NCI-H2081 treated with DMSO at 0.1 percent for 48 hours (cell line): ENCODE results near the gene TTC9.

ENCODE experiments used
- DNase-seq: peaks from one replicate; lab custom pipeline; 2025; lab: John Stamatoyannopoulos, UW

The TTC9 gene

GRCh38 chr14:70641548-70642302, at the start of gene TTC9:
TSS of gene TTC9 (plus strand) at chr14:70641916. CDS start at chr14:70642130, 214 bp downstream.
- no peak for DNase-seq

- DNase-seq = no peak
Measured at GRCh38 chr14:70594461-70594860, 47.3 kb upstream of the TTC9 start.

DNA sequence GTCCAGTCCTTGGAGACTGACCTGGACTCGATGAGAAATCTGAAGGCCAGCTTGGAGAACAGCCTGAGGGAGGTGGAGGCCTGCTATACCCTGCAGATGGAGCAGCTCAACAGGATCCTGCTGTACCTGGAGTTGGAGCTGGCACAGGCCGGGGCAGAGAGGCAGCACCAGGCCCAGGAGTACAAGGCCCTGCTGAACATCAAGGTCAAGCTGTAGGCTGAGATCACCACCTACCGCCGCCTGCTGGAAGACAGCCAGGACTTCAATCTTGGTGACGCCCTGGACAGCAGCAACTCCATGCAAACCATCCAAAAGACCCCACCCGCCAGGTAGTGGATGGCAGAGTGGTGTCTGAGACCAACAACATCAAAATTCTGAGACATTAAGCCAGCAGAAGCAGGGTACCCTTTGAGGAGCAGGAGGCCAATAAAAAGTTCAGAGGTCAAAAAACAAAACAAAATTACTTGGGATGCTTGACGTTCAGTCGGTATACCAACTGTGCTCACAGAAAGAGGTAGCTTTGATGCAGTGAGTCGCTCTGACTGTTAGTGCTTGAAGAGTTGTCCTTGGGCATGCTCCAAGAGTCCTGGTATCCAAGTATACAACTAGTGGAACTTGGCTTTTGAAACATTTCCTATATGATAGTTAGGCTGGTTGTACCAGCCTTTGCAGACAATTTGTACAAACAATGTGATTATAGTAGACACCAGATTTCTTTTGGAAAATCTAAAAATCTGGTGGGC, 46.1 kb upstream of the TTC9 start:
- no peak for DNase-seq

GRCh38 chr14:70597731-70598130, 44.0 kb upstream of the TTC9 start:
- no peak for DNase-seq

GRCh38 chr14:70599345-70599744, 42.4 kb upstream of the TTC9 start:
- DNase-seq = no peak

GRCh38 chr14:70600382-70601157, 41.1 kb upstream of the TTC9 start, which contains the start of gene MED6:
TSS of gene MED6 (minus strand) at chr14:70600655. CDS start at chr14:70600637, 18 bp downstream.
- DNase-seq = peak; percentile 25

GRCh38 chr14:70601162-70601561, 40.6 kb upstream of the TTC9 start:
- no peak for DNase-seq

GRCh38 chr14:70602254-70602653, 39.5 kb upstream of the TTC9 start:
- no peak for DNase-seq

GRCh38 chr14:70611216-70611615, 30.5 kb upstream of the TTC9 start:
- no peak for DNase-seq

DNA sequence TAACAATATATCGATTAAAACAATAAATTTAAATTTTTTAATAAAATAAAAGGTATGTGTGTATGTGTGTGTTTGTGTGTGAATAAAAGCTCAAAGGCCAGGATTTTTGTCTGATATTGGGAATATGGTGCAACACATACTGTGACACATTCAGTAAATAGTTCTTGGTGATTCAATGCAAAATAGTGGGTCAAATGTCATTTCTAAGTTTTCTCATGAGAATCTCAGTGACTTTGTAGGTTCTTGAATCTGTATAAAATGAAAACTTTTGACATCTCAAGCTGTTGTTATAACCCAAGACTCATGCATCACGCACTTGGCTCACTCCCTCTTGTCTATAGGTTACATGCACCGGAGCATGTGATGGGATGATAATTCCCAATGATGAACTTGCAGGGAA, 25.1 kb upstream of the TTC9 start:
- DNase-seq = no peak

DNA sequence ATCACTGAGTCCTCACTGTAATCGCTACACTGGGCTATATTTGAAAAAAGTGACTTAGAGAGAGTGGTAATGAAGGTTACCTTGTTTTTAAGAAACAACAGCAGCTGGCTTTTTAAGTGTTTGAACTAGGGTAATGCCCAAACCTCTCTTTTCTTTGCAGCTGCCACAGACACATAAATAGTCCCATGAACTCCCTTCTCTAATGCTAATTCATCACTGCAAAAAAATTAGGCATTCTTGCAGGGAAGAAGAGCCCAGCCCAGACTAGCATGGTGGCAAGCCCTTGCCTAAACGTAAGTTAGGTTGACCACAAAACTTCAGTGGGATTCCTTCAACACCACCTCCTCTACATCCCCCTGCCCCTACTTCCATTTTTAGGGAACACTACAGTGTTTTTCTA, 23.4 kb upstream of the TTC9 start:
- no peak for DNase-seq

GRCh38 chr14:70619708-70620107, 22.0 kb upstream of the TTC9 start:
- no peak for DNase-seq

DNA sequence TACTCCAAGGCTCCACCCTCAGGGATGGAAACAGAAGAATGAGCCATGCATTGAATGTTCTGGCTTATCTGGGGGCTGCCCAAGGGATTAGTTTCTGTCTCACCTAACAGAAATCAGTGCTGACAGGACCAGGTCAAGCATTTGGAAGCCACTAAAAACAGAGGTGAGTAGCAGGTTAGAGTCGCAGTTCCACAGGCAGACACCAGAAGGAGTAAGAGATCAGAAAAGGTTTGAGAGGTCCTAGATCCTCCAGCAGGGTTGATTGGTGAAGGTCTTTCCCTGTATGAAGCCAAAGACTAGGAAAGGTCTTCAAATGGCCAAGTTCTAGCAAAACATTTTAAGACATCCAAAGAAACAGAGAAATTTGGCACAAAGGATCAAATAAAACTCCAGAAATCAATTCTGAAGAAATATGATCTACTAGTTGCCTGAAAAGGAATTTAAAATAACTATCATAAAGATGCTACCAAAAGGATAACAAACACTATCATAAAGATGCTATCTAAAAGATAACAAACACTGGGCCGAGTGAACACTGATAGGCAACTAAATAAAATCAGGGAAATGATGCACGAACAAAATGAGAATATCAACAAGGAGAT, 19.5 kb upstream of the TTC9 start:
- DNase-seq = no peak

DNA sequence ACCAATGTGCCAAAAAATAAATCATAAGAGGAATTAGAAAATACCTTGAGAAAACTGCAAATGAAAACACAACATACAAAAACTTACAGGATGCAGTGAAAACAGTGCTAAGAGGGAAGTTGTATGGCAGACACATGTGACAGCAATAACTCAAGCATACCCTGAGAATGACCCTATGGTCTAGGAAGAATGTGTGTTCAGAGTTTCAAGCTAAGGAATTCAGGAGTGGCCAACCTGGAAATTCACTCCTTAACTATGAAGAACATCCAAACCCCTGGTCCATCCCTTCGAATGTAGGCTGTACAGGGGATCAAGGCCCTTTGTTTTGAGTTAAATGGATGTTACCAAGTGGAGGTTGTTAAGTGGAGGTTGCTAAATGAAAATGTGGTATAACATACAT, 16.7 kb upstream of the TTC9 start:
- DNase-seq = no peak

DNA sequence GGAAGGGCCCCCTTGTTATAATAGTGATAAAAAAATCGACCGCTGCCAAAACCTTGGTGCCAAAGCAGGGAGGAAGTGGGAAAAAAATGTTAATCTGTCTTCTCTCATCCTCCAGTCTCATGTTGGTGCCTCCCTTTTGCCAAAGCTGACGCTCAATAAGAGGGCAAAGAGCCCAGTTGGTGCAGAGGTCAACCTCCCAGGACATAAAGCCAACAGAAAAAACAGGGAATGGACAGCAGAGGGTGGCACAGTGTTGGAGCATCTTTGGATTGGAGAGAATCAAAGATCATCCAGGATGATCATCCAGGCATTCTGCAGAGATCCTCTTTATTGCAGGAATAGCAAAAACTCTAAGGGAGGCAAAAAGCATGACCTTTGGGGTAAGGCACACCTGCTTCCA, 9.8 kb upstream of the TTC9 start:
- no peak for DNase-seq

DNA sequence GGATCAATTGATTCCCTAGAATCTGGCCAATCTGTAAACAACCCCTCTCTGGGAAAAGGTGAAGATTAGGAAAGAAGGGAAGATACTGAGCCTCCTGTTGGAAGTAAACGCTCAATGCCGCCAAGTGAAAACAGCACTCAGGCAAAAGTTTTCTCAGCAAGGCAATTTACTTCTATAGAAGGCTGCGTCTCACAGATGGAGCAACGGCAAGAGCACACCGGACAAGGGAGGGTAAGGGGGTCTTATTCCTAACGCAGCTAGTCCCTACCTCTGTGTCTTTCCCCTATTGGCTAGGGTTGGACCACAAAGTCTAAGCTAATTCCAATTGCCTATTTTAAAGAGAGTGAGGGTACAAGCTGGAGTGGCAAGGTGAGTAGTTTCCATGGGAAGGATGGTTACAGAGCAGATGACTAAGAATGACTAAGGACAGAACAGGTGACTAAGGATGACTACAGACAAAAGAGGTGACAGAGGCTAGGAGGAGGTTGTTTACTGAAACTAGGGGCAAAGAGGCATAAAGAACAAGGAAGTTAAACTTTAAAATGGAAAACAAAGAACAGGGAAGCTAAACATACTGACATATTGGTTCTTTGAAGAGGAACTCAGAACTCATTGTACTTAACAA, 5.6 kb upstream of the TTC9 start:
- no peak for DNase-seq

DNA sequence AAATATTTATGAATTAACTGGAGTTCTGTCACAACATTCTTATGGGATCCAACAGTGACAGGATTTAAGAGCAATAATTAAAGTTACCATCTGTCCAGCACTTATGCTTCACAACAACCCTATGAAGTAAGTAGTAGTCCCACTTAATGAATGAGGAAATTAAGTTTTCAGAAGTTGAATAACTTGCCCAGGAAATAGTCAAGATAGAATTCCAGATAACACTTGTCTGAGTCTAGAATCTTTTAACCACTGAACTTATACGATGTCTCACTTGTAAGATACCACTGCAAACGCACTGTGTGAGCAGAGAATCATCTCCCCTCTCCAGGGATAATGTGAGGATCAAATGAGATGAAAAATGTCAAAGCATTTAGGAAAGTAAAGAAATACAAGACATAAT, 3.3 kb upstream of the TTC9 start:
- no peak for DNase-seq

DNA sequence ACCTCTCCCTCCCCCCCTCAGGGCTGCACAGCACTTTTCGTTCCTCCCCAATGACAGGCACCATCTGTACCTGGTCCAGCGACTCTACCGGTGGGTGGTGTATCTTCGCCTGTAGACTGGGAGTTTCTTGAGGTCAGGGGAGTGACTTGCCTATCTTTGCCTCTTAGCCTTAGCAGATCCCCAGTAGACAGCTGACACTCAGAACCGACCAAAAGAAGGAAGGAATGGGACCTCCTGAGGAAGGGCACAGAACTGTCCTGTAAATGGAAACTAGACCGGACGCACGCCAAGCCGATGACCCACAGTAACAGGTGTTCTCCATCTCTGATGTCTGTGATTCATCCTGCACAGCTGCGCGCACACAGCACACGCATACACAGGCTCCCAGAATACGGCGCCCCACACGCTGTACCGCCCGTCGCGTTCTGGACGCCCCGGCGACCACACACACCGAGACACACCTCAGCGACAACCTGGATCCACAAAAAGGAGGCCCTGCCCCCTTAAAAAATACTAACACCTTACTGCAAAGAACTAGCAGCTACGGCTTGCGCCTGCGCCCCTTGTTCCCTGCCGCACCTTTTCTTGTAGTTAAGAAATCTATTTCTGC, 673 bp upstream of the TTC9 start:
- DNase-seq = no peak

DNA sequence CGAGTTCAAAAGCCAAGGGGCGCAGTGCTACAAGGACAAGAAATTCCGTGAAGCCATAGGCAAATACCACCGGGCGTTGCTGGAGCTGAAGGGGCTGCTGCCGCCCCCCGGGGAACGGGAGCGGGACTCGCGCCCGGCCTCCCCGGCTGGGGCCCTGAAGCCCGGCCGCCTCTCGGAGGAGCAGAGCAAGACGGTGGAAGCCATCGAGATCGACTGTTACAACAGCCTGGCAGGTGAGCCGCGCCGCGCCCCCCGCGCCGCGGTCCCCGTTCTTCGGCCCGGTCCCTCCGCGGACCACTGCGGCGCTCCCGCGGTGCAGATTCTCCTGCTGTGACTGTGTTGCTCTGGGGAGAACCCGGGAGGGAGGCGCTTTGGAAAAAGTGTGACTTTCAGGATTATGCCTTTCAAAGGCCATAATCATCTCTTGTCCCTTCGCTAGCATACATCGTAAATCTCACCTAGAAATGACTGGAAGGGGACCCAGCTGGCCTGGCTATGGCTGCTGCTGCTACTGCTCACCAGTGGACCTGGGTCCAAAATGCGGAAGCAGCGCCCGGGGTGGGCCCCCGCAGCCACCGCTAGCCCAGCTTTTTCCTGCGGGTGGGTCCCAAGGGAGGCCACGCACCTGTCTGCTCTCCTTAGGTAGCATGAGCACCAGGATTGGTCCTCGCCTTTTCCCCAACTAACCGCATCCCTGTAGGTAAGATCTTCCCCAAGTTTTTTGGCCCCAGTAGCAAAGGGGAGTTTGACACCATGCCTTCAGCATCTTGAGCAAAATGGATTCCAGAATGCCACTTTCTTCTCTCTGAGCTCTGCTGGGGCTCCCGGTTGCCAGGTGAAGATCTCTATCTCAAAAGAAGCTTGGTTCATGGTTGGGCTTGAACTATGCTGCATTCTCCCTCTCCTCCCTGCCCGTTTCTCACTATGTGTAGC, 853 bp downstream of the TTC9 start:
- DNase-seq = no peak

DNA sequence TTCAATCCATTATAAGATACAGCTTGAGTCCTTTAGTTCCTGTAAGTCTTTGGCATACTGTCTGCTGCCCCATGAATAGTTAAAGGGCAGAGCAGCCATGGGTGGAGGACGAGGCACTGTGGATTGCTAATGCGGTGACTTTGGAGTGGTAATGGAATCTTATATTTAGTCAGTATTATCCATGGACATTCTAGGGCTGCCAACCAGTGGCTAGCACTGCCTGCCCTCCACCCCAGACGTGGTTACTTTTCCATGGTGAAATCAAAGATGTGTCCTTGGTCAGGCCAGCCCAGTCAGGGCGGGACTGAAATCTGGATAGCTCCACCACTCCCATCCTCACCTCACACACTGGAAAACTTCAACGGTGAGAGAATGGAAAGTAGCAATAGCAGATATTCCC, 2.3 kb downstream of the TTC9 start:
- no peak for DNase-seq
